HG03558 (cell line): ENCODE measurements around the gene CYP4A11.
"Not testable (repeated sequence)": the region's sequence is repeated elsewhere in the genome, so short reads cannot be mapped to it uniquely, and the experiment has no call there.

Experiments used
- ATAC-seq: cut with Tn5 transposase; IDR thresholded peaks from one replicate; pipeline ENCODE4 v1.9.1; 2021; ENCODE audit warnings: moderate number of reproducible peaks; ENCODE audit not compliant: unreplicated experiment; ENCODE audit errors: extremely low read depth

Gene CYP4A11

GRCh38 chr1:46931151-46931550 is 10.1 kb downstream of the CYP4A11 start:
- no peak for ATAC-seq

GRCh38 chr1:46927249-46927835 is 13.9 kb downstream of the CYP4A11 start:
- no peak for ATAC-seq

GRCh38 chr1:46910790-46911189 is 30.5 kb downstream of the CYP4A11 start:
- ATAC-seq, result no peak

GRCh38 chr1:46903481-46903880 is 37.8 kb downstream of the CYP4A11 start:
- ATAC-seq, result no peak

- ATAC-seq, result no peak
These were observed 40.9 kb downstream of the CYP4A11 start for GRCh38 chr1:46900401-46900800.

- not testable (repeated sequence) for ATAC-seq
These were observed 59.6 kb downstream of the CYP4A11 start for GRCh38 chr1:46881656-46882055.
